Measurements from ENCODE around the gene GMPS. TPM values are rescaled to one million over a fixed set of nuclear protein-coding genes. Genes with fewer than 3 reads are reported as not detected.

Gene GMPS
- total and polyA plus RNA-seq, 9 of the 15 experiments (the other 6 are each of a cell fraction or from before 2014, with no cell fraction given) = 73.7 to 282 (median 156) TPM

GRCh38 chr3:155870133-155870944 lies at the start of gene GMPS (continued):
- no peak for TF ChIP-seq DLX4 (CRISPR knock-in tag; IDR thresholded peaks at IDR 0.05)
- no peak; a peak in 1 of 4 replicates for TF ChIP-seq ZMIZ1 (IDR thresholded peaks at IDR 0.05; ENCODE audit: low read depth in 2 of 2, low read length in 2 of 2)
- TF ChIP-seq ZBTB40 (IDR thresholded peaks at IDR 0.05) = no peak; the same call in 1 of the 2 replicates
- TF ChIP-seq ZBTB40 (CRISPR knock-in tag; IDR thresholded peaks at IDR 0.05) = no peak
- TF ChIP-seq ZFP36 (IDR thresholded peaks at IDR 0.05; ENCODE audit: low read depth, low read length, partially characterized antibody) = peak; percentile 66
- no peak for TF ChIP-seq STAT5B (CRISPR knock-in tag; IDR thresholded peaks at IDR 0.05)
- no peak for TF ChIP-seq GTF2B (IDR thresholded peaks at IDR 0.05; ENCODE audit: extremely low read depth, insufficient read length)

Measured in K562 (cell line).